ENCODE results near the gene TDRD6. TPM values are rescaled to one million over a fixed set of nuclear protein-coding genes. Genes with fewer than 3 reads are reported as not detected.
"Not testable (repeated sequence)": the region's sequence is repeated elsewhere in the genome, so short reads cannot be mapped to it uniquely, and the experiment has no call there.

The TDRD6 gene
- total and polyA plus RNA-seq, 10 of the 15 experiments (the other 5 are each of a cell fraction or from before 2014, with no cell fraction given) = not detected

GRCh38 chr6:46743425-46744158 is 55.9 kb downstream of the TDRD6 start:
- ChIA-PET SMC1A (ENCODE audit: uncharacterized antibody, unreplicated experiment) (no interaction called here), RAD21 (ENCODE audit: unreplicated experiment) (no interaction called here), CTCF (no interaction called here), POLR2A (no interaction called here)
- TF ChIP-seq CHD2 (IDR thresholded peaks at IDR 0.05; ENCODE audit: borderline replicate concordance, low read depth, low read length) (no peak), WRNIP1 (IDR thresholded peaks at IDR 0.05; ENCODE audit: borderline replicate concordance, low read depth, low read length) (no peak), USF1 (IDR thresholded peaks at IDR 0.05; ENCODE audit: borderline replicate concordance, extremely low read length, insufficient read depth, low read depth, low read length) (no peak), SPI1 (IDR thresholded peaks at IDR 0.05; ENCODE audit: borderline replicate concordance, insufficient read depth, low read depth, low read length) (no peak), ZNF622 (IDR thresholded peaks at IDR 0.05) (no peak), ETV6 (conservative IDR thresholded peaks at IDR 0.05 in 1 of 2, IDR thresholded peaks at IDR 0.05 in 1 of 2; ENCODE audit: borderline replicate concordance in 1 of 2, low read depth in 1 of 2) (no peak), MAX (IDR thresholded peaks at IDR 0.05; ENCODE audit: low read depth, low read length) (no peak), MYB (IDR thresholded peaks at IDR 0.05; ENCODE audit: borderline replicate concordance, low read depth, low read length) (no peak), ASH2L (IDR thresholded peaks at IDR 0.05; ENCODE audit: borderline replicate concordance, low read depth) (no peak), BRCA1 (IDR thresholded peaks at IDR 0.05; ENCODE audit: low read depth, low read length) (no peak), NKRF (conservative IDR thresholded peaks at IDR 0.05) (no peak), CBFB (IDR thresholded peaks at IDR 0.05; ENCODE audit: low read depth) (no peak), RBBP5 (conservative IDR thresholded peaks at IDR 0.05) (no peak), YY1 (IDR thresholded peaks at IDR 0.05; ENCODE audit: low read depth, low read length) (no peak)
- no TSS peak for BruUV-seq (replicated peaks)
- H3K4me2 ChIP-seq (ENCODE audit: control insufficient read depth, insufficient read depth) = no peak overlapping the region
- no peak overlapping the region for H3K27ac ChIP-seq (ENCODE audit: control insufficient read depth, insufficient read depth)
- no peak overlapping the region for H3K9ac ChIP-seq (ENCODE audit: control insufficient read depth, insufficient read depth, low read length)
- intact Hi-C loops (cut with micrococcal nuclease; ENCODE audit: unreplicated experiment) = no loop called here
- H3K27me3 ChIP-seq (replicated peaks in 1 of 2; ENCODE audit: control insufficient read depth in 2 of 2, insufficient read depth in 2 of 2, low read length in 1 of 2) = no peaks in the 10 kb centered on the region
- no peaks in the 10 kb centered on the region for H3K79me2 ChIP-seq (ENCODE audit: control insufficient read depth, insufficient read depth, low read length)
- FAIRE-seq (no peak), DNase-seq (ENCODE audit: low read depth, low spot score) (no peak), ATAC-seq (no peak)
- H2AFZ ChIP-seq (ENCODE audit: control insufficient read depth, low read depth, low read length) = no peak overlapping the region
- in situ Hi-C loops (cut with MboI) = no loop called here
- H3K4me3 ChIP-seq = no peak overlapping the region
- H3K36me3 ChIP-seq (ENCODE audit: control insufficient read depth in 2 of 2, insufficient read depth in 2 of 2, low read length in 1 of 2) = no peaks in the 10 kb centered on the region
- H3K9me3 ChIP-seq (replicated peaks; ENCODE audit: control insufficient read depth, insufficient read depth, low read length) = no peaks in the 10 kb centered on the region
- no peaks in the 10 kb centered on the region for H4K20me1 ChIP-seq (ENCODE audit: control insufficient read depth, insufficient read depth)
- WGBS (ENCODE audit: insufficient coverage, insufficient replicate concordance, low lambda C conversion rate, missing lambda C conversion rate) = 0% methylated on average over 1 of the region's 1 CpG
- no peaks in the 10 kb centered on the region for H3K4me1 ChIP-seq (ENCODE audit: control insufficient read depth, insufficient read depth, low read length)

- H3K9ac ChIP-seq (ENCODE audit: control insufficient read depth, insufficient read depth, low read length); H3K27me3 ChIP-seq (replicated peaks in 1 of 2; ENCODE audit: control insufficient read depth in 2 of 2, insufficient read depth in 2 of 2, low read length in 1 of 2); H2AFZ ChIP-seq (ENCODE audit: control insufficient read depth, low read depth, low read length); H3K79me2 ChIP-seq (ENCODE audit: control insufficient read depth, insufficient read depth, low read length); RAD21 ChIA-PET (ENCODE audit: unreplicated experiment); H3K9me3 ChIP-seq (replicated peaks; ENCODE audit: control insufficient read depth, insufficient read depth, low read length); BruUV-seq (replicated peaks); H4K20me1 ChIP-seq (ENCODE audit: control insufficient read depth, insufficient read depth); DNase-seq (ENCODE audit: low read depth, low spot score); CTCF ChIA-PET; FAIRE-seq; H3K4me1 ChIP-seq (ENCODE audit: control insufficient read depth, insufficient read depth, low read length); H3K36me3 ChIP-seq (ENCODE audit: control insufficient read depth in 2 of 2, insufficient read depth in 2 of 2, low read length in 1 of 2); ATAC-seq; SMC1A ChIA-PET (ENCODE audit: uncharacterized antibody, unreplicated experiment); H3K4me2 ChIP-seq (ENCODE audit: control insufficient read depth, insufficient read depth); POLR2A ChIA-PET; H3K4me3 ChIP-seq; in situ Hi-C loops (cut with MboI); H3K27ac ChIP-seq (ENCODE audit: control insufficient read depth, insufficient read depth); intact Hi-C loops (cut with micrococcal nuclease; ENCODE audit: unreplicated experiment): not testable (repeated sequence)
- WGBS (ENCODE audit: insufficient coverage, insufficient replicate concordance, low lambda C conversion rate, missing lambda C conversion rate) = 17% methylated on average over 3 of the region's 3 CpGs
Observed at GRCh38 chr6:46744159-46744725, 56.6 kb downstream of the TDRD6 start.
